Hematopoietic multipotent progenitor cell treated with erythropoietin and hydrocortisone succinate and interleukin-3 and kit ligand, for 6 days (in vitro differentiated cells): ENCODE data around the gene ADK.
"Not testable (repeated sequence)": the region's sequence is repeated elsewhere in the genome, so short reads cannot be mapped to it uniquely, and the experiment has no call there.

Experiments used
- DNase-seq: peaks from one replicate; pipeline ENCODE4 v3.0.0-alpha.2; 2015

The ADK gene

DNA sequence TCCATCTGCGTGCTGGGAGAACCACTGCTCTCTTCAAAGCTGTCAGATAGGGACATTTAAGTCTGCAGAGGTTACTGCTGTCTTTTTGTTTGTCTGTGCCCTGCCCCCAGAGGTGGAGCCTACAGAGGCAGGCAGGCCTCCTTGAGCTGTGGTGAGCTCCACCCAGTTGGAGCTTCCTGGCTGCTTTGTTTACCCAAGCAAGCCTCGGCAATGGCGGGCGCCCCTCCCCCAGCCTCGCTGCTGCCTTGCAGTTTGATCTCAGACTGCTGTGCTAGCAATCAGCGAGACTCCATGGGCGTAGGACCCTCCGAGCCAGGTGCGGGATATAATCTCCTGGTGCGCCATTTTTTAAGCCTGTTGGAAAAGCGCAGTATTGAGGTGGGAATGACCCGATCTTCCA is 422.5 kb downstream of the ADK start:
- not testable (repeated sequence) for DNase-seq

DNA sequence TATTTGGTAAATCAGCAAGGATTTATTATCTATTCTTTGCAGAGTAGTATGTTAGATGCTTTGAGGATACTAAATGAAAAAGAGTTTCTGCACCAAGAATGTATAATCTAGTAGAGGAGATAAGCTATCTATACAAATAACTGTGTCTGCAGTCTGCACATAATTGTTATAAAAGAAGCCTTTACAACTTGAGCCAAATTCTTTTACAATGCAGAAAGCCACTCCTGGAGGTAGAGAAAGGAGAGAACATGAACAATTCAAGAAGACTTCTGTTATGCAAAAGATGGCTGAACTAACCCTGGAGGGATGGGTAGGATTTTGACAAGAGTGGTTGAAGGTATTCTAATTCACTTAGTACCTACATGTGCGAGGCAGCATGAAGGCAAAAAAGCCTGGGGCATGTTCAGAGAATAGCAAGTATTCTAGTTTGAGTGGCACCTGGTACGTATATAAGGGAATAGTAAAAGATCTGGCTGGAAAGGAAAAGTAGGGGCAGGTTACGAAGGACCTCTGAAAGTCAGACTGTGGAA is 424.2 kb downstream of the ADK start:
- no peak for DNase-seq

- no peak for DNase-seq
Measured at GRCh38 chr10:74575912-74576311, 424.9 kb downstream of the ADK start.

DNA sequence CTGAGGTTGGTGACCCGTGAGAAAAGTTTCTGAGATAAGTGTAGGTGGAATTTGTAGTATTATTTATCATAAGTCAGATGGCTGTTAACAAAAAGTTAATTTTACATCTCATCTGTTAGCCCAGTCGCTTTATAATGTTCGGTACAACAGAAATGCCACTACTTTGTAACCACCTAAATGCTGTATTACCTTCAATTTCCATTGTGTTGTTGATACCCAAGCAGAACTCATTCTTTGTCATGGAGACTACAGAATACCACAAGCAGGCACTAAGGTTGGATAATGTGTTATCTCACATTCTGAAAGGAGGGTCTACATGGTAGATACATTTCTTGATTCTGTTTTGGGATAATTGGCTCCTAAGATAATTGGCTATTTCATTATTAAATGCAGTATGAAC is 425.6 kb downstream of the ADK start:
- DNase-seq, result no peak

GRCh38 chr10:74580438-74580837 is 429.4 kb downstream of the ADK start:
- DNase-seq, result not testable (repeated sequence)

DNA sequence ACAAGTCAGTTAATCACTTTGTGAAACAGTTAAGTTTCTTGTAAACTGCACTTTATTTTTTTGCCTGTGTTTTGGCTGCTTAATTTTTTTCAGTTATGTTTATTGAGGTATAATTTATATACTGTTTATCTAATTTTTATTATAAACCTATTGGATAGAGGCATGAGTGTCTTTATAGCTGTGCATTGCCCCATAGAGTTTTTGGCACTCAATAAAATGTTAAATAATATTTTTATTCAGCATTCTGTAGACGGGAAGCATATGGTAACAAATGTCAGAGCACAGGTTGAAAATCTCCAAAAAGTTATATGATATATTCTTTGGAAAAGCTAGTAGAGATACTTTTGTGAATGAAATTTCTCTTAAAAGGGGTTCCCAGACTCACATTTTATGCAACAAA is 431.5 kb downstream of the ADK start:
- DNase-seq, result no peak

DNA sequence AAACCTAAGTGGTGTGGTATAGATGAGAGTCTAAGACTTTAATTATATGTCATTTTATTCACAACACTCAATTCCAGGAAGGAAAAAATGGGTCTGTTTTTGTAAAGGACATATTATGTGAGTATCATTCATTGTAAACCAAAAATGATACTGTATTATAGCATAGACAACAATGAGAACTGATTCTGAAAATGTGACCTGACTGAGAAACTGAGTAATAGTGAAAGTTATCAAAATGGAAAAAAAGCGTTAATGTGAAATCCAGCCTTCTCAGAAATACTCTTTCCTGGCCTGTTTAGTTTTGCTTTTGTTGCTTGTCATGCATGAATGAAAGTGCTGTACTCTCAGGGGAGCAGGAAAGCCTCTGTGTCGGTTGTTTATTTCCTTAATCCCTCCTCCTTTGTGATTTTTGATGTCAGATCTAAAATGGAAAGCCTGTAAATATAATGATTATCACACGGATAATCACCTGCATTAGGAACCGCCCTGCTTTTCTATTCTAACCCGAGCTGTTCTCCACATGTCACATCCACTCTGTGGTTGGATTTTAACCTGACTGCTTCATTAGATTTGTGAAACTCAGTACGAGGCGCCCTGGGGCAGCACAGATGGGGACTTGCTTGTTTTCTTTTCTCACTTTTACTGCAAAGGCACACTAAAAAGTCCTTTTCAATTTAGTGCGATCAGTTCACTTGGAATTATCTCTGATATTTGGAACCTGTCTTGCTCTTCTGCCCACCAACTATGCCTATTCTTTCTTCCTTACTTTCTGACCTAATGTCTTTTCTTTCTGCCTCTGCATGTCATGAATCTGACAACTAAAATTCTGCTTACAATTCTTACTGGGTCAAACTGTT is 434.4 kb downstream of the ADK start:
- no peak for DNase-seq

DNA sequence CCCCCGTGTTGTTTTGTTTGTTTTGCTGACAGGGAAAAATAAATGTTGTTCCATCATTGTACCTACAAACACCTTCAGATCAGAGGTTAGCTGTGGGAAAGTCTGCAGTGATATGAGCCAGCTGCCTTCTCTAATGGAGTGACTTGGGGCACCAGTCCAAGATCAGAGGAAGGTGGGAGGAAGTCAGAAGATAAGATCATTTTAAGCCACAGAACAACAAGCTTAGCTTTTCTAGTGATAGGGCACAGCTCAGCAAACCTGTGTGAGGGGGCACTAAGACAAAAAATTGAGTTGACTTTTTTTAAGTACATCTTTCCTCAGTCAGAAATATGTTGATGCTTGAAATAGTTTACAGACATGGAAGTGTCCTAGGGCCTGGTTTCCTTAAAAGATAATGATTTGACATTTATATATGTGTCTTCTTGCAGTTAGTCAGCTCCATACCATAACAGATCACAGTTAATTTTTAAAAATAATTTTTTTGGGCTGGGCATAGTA is 435.1 kb downstream of the ADK start:
- peak; percentile 38 for DNase-seq

GRCh38 chr10:74587109-74587854 is 436.3 kb downstream of the ADK start:
- no peak for DNase-seq

DNA sequence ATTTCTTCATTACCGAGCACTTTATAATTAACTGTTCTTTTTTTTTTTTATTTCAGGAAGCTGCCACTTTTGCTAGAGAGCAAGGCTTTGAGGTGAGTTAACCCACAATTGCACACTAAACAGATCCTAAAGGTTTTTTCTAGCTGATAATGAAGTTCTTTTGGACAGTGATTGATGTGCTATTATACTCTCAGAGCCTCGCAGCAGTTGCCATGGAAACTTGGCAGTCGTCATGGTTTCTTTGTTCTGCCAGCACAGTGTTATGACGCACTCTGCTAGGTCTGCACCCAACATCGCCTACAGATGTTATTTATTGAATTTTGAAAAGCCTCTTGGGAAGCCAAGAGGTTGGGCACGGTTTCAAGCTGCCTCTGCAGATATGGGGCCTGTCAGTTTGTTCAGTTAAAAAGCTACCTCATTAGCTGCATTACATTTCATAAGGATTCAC is 438.2 kb downstream of the ADK start:
- peak; percentile 95 for DNase-seq

- peak; percentile 52 for DNase-seq
Measured at GRCh38 chr10:74589851-74590250, 438.8 kb downstream of the ADK start.

DNA sequence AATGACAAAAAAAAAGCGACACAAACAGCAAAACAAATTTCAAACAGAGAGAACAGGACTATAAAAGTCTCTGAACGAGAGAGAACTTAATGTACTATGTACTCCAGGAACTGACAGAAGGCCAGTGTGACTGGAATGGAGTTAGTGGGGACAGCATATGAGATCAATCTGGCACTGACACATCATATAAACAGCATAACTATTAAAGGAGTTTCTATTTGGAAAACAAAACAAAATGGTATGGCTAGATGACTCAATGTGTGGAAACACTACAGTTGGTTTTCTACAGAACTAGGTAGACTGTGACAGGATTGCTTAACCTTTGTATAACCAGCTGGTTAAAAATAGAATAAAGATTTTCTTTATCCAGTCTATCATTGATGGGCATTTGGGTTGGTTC is 442.4 kb downstream of the ADK start:
- DNase-seq, result no peak

DNA sequence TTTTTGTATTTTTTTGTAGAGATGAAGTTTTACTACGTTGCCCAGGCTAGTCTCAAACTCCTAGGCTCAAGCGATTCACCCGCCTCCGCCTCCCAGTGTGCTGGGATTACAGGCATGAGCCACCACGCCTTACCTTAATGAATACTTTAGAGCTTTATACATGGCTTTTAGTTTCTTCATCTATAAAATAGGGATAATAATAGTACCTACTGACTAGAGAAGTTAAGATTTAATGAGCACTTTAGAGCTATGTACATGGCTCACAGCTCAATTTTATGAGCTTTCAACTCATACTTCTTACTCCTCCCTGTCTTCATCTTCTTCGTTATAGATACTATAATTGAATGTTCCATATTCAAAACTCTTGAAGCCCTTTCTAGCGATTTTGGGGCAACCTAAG is 445.7 kb downstream of the ADK start:
- DNase-seq, result no peak

DNA sequence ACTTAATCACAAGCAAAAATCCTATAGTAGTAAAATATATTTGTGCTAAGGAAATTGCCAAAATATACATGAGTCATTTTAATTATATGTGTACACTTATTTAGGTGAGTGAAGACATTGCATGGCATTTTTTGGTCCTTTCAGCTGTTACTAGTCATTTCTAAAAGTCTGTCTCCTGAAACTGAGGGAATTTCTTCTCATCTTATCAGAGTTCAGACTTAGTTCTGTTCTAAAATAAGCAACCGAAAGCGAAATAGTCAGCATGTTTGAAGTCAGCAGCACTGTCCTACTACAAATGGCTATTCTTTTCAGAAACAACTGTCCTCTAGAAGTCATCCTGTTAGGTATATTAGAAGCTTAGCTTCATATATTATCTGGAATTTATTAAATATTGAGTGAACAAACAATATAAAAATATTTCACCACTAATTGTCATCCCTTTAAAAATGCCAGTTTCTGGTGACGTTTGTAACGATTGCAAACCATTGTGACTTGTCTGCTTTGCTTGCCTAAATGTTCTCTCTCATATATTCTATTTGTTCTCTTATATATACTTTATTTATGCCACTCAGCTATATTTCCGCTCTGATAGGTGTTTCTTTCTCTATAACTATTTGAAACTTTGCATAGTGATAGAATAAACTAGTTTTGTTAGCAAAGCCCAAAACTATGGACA is 448.0 kb downstream of the ADK start:
- no peak for DNase-seq

DNA sequence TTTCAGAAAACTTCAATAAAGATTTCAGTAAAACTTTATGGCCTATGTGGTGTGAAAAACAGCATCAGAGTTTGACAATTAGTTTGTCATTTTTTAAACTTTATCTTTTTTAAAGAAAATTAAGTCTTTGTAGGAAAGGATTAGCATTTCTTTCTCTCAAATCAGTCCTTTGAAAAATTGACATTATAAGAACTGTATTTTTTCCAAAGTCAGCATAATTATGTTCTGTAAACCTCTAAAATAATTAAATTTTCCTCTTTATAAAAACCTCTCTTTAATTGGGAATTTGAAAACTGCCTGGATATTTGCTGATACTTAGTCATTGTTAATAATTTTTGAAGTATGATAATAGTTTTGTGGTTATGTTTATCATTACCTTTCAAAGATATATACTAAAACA is 448.7 kb downstream of the ADK start:
- DNase-seq, result no peak

GRCh38 chr10:74600170-74600569 is 449.1 kb downstream of the ADK start:
- no peak for DNase-seq

GRCh38 chr10:74602576-74602975 is 451.6 kb downstream of the ADK start:
- DNase-seq, result no peak

DNA sequence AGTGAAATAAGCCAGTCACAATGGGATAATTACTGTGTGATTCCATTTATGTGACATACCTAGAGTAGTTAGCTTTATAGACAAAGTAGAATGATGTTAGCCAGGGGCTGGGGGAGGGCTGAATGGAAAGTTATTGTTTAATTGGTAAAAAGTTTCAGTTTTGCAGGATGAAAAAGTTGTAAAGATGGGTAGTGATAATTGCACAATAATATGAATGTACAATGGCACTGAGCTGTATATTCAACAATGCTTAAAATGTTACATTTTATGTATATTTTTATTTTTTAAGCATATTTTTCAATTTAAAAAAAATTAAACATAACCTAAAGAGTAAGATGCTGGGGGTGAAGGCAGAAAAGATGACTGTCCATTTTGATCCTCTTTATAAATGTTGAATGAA is 459.3 kb downstream of the ADK start:
- no peak for DNase-seq

DNA sequence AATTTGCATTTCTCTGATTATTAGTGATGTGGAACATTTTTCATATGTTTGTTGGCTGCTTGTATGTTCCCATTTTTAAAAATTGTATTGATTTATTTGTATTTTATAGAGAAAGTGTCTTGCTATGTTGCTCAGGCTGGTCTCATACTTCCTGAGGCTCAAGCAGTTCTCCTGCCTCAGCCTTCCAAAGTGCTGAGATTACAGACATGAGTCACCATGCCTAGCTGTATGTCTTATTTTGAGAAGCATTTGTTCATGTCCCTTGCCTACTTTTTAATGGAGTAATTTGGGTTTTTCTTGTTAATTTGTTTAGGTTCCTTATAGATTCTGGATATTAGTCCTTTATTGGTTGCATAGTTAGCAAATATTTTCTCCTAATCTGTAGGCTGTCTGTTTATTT is 461.2 kb downstream of the ADK start:
- DNase-seq, result no peak

- no peak for DNase-seq
Measured at GRCh38 chr10:74620626-74621025, 469.6 kb downstream of the ADK start.

GRCh38 chr10:74623786-74624185 is 472.8 kb downstream of the ADK start:
- no peak for DNase-seq

DNA sequence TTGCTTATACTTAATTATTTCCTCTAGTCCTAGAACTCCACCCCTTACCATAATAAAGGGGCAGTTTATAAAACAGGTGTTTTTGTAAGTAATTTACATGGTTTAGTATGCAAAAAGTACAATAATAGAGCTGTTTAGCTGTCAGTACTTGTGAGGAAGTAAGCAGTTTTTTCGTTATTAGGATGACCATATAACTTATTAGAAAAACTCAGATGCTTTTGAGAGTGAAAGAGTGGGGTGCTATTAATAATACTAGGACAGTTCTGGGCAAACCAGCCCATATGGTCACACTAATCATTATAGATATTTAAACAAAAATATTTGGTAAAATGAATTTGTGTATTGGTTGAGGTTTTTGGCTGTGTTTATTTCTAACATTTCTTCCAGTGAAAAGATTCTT is 473.5 kb downstream of the ADK start:
- DNase-seq, result no peak

DNA sequence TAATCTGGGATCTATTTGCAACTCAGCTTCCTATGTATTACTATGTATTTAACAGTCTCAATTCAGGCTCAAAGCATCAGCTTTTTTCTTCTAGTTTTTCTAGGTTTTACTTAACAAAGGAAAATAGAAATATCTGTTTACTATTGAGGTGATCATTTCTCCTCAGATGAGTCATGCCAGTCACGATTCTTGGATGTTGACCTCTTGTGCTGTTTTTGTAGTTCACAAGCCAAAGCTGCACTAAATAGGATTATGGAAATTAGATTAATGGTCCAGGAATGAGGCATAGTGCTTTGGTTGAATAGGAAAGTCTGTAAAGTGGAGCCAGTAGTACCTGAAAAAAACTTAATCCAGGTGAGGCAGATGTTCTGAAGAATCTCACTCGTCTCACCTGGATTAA is 477.1 kb downstream of the ADK start:
- no peak for DNase-seq
